Neural cell (in vitro differentiated cells): ENCODE measurements around the gene FNBP1L. TPM values are rescaled to one million over a fixed set of nuclear protein-coding genes. Genes with fewer than 3 reads are reported as not detected.

Experiments
- H2AFZ ChIP-seq: fragments of 200-600, 300-800 bp; sonication (generic), shearing (Covaris generic); 2 replicates; pipeline ENCODE4 v1.6.0; 2014; ENCODE audit warnings: low read depth, mild to moderate bottlenecking, antibody characterized with exemption, low read length, moderate library complexity
- H3F3A ChIP-seq: fragments of 200-600 bp; shearing (Covaris generic); 2 replicates; pipeline ENCODE4 v1.6.1; 2016; ENCODE audit warnings: mild to moderate bottlenecking, moderate library complexity, mixed read lengths, antibody characterized with exemption, low read length; ENCODE audit not compliant: insufficient read depth, poor library complexity, severe bottlenecking
- H3K27ac ChIP-seq: fragments of 200-600, 300-800 bp; sonication (generic), shearing (Covaris generic); 2 replicates; pipeline ENCODE4 v1.5.1; 2014; ENCODE audit warnings: mild to moderate bottlenecking, low read length, moderate library complexity
- H3K27me3 ChIP-seq: fragments of 300-800, 200-600 bp; sonication (generic), shearing (Covaris generic); 2 replicates; pipeline ENCODE4 v1.6.0; 2014; ENCODE audit warnings: mild to moderate bottlenecking, low read depth, low read length, moderate library complexity; ENCODE audit not compliant: insufficient read depth
- H3K36me3 ChIP-seq: fragments of 300-800, 200-600 bp; sonication (generic), shearing (Covaris generic); 2 replicates; pipeline ENCODE4 v1.5.1; 2014; ENCODE audit warnings: mild to moderate bottlenecking, antibody characterized with exemption, low read length, moderate library complexity; ENCODE audit not compliant: insufficient read depth
- H3K4me2 ChIP-seq: fragments of 300-800, 200-600 bp; sonication (generic), shearing (Covaris generic); 2 replicates; pipeline ENCODE4 v1.6.0; 2014; ENCODE audit warnings: mild to moderate bottlenecking, low read length
- H3K4me3 ChIP-seq: fragments of 300-800, 200-600 bp; sonication (generic), shearing (Covaris generic); 2 replicates; pipeline ENCODE4 v1.5.1; 2014; ENCODE audit warnings: mild to moderate bottlenecking, low read length, moderate library complexity
- H3K79me2 ChIP-seq: fragments of 200-600 bp; shearing (Covaris generic); replicated peaks from 2 replicates; pipeline ENCODE4 v1.6.0; 2014; ENCODE audit warnings: mild to moderate bottlenecking, low read length, moderate library complexity; ENCODE audit not compliant: insufficient read depth
- H3K9ac ChIP-seq: fragments of 300-800, 200-600 bp; sonication (generic), shearing (Covaris generic); 2 replicates; pipeline ENCODE4 v1.6.1; 2016; ENCODE audit warnings: mild to moderate bottlenecking, low read length, mixed read lengths
- H3K9me2 ChIP-seq: fragments of 200-600 bp; shearing (Covaris generic); 2 replicates; pipeline ENCODE4 v1.6.1; 2016; ENCODE audit warnings: mild to moderate bottlenecking, low read length, mixed read lengths; ENCODE audit not compliant: insufficient read depth
- H3K9me3 ChIP-seq: fragments of 200-600, 300-800 bp; sonication (generic), shearing (Covaris generic); 2 replicates; pipeline ENCODE4 v1.6.1; 2016; ENCODE audit warnings: mild to moderate bottlenecking, mixed run types, low read length, moderate library complexity, mixed read lengths
- H4K20me1 ChIP-seq: fragments of 200-600 bp; shearing (Covaris generic); 2 replicates; pipeline ENCODE4 v1.6.1; 2016; ENCODE audit warnings: mild to moderate bottlenecking, mixed run types; ENCODE audit not compliant: insufficient read depth
- EP300 ChIP-seq: fragments of 450-650 bp; conservative IDR thresholded peaks from 2 replicates; pipeline ENCODE4 v1.6.1; 2014; ENCODE audit warnings: antibody characterized with exemption, mild to moderate bottlenecking, moderate library complexity; ENCODE audit not compliant: poor library complexity, severe bottlenecking
- EZH2 ChIP-seq: fragments of 200-600, 300-800 bp; shearing (Covaris generic), sonication (generic); IDR thresholded peaks from 2 replicates; pipeline ENCODE4 v1.6.1; 2014; ENCODE audit warnings: antibody characterized with exemption, low read length, borderline replicate concordance, mild to moderate bottlenecking; ENCODE audit not compliant: insufficient read depth, poor library complexity, severe bottlenecking
- MXI1 ChIP-seq: fragments of 450-650 bp; conservative IDR thresholded peaks from 2 replicates; pipeline ENCODE4 v1.6.1; 2014; ENCODE audit warnings: antibody characterized with exemption, mild to moderate bottlenecking; ENCODE audit not compliant: poor library complexity, severe bottlenecking
- POLR2AphosphoS5 ChIP-seq: IDR thresholded peaks from 2 replicates; pipeline ENCODE4 v1.6.1; 2012
- RAD21 ChIP-seq: fragments of 450-650 bp; conservative IDR thresholded peaks from 2 replicates; pipeline ENCODE4 v1.6.1; 2014; ENCODE audit warnings: antibody characterized with exemption, mild to moderate bottlenecking, moderate library complexity
- SMC3 ChIP-seq: fragments of 450-650 bp; conservative IDR thresholded peaks from 2 replicates; pipeline ENCODE4 v1.6.1; 2014; ENCODE audit warnings: antibody characterized with exemption, mild to moderate bottlenecking, moderate library complexity; ENCODE audit not compliant: poor library complexity
- TAF1 ChIP-seq: IDR thresholded peaks from 2 replicates; pipeline ENCODE4 v1.6.1; 2012; ENCODE audit warnings: low read depth
- polyA plus RNA-seq: library from polyadenylated mRNA; depleted of rRNA; stranded (reverse); fragments of >200 nt; gene quantifications from 2 replicates; pipeline ENCODE4 v1.2.3, GENCODE V29; 2014
- TF ChIP-seq, protein P1 (sequence below): IDR thresholded peaks from 2 replicates; pipeline ENCODE4 v1.6.1; 2012; ENCODE audit warnings: borderline replicate concordance
- TF ChIP-seq, protein P2 (sequence below): fragments of 450-650 bp; IDR thresholded peaks from 2 replicates; pipeline ENCODE4 v1.5.1; 2014; ENCODE audit warnings: antibody characterized with exemption, mild to moderate bottlenecking, moderate library complexity; ENCODE audit not compliant: poor library complexity, severe bottlenecking

The FNBP1L gene
- polyA plus RNA-seq, 1 donor from 2014 or later: 1,044 TPM

DNA sequence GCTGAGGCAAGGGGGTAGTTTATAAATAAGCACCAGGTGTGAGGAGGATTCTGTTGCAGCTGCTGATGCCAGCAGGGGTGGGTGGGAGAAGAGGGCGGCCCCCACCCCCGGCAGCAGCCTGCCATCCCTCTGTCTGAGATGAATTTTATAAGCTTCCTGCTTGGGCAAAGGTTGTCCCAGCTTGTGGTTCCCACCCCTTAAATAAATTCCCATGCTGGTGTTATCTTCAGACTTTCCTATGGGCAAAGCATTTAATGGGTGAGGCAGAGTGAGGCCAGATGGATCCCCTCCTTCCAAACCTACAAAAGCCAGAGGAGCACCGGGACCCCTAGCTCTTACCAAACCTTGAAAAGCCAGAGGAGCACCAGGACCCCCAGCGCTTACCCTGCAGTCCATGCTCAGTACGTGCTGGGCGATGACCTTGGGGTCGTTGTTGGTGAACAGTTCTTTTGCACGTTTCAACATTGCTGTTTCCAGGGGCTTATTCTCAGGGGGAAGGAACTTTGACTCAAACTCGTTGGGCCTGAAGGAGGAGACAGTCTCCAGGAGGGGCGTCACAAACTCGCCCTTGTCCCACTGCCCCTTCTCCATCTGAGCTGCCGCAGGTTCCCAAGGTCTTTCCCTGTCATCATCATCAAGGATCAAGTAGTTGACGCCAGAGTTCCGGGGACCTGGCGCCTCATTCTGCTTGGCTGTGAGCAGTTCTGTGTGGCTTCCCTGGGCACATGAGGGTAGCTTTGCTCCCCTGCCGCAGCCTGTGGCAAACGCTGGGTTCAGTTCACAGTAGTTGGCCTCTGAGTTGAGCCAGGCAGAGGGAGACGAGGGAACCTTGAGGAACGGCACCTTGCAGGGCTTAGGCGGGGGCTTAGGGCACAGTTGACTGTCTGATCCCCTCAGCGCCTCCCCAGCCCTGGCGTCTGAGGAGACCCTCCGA lies 134.3 kb downstream of the FNBP1L start (continued):
- TF ChIP-seq, protein P1, sequence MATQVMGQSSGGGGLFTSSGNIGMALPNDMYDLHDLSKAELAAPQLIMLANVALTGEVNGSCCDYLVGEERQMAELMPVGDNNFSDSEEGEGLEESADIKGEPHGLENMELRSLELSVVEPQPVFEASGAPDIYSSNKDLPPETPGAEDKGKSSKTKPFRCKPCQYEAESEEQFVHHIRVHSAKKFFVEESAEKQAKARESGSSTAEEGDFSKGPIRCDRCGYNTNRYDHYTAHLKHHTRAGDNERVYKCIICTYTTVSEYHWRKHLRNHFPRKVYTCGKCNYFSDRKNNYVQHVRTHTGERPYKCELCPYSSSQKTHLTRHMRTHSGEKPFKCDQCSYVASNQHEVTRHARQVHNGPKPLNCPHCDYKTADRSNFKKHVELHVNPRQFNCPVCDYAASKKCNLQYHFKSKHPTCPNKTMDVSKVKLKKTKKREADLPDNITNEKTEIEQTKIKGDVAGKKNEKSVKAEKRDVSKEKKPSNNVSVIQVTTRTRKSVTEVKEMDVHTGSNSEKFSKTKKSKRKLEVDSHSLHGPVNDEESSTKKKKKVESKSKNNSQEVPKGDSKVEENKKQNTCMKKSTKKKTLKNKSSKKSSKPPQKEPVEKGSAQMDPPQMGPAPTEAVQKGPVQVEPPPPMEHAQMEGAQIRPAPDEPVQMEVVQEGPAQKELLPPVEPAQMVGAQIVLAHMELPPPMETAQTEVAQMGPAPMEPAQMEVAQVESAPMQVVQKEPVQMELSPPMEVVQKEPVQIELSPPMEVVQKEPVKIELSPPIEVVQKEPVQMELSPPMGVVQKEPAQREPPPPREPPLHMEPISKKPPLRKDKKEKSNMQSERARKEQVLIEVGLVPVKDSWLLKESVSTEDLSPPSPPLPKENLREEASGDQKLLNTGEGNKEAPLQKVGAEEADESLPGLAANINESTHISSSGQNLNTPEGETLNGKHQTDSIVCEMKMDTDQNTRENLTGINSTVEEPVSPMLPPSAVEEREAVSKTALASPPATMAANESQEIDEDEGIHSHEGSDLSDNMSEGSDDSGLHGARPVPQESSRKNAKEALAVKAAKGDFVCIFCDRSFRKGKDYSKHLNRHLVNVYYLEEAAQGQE: no peak

DNA sequence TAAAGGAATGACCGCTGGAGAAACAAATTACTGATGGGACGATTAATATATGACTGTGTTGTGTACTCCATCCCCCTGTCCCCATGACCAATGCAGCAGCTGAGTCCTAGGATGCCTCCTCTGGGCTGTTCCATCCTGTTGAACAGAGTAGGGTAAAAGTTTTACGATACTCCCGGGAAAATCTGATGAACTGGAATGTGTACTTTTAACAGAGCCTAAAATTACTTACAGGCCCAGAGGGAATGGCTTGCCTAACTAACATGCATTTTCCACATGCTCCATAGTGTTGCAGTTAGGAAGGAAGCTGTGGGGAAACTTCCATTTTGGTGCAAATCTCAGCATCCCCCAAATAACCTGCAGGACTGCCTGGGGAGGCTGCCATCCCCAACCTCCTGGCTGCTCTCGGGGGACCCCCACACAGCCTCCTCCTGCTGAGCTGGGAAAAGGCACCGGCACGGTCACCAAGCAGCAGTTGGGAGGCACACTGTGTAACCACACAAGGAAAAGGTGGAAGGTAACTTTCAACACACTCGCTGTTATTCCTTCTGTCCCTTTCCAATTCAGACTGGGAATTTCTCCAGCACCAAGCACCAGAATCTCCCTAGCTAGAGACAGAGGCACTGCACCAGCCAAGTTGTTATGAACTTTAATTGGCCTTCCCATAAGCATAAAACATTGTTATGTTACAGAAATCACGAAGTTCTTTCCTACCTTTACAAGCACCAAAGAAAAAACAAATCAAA lies 136.5 kb downstream of the FNBP1L start:
- Histone ChIP-seq H2AFZ (no peak overlapping the region), H3F3A (no peaks in the 10 kb centered on the region), H3K9me3 (no peaks in the 10 kb centered on the region), H4K20me1 (no peaks in the 10 kb centered on the region), H3K4me3 (no peak overlapping the region), H3K27me3 (no peaks in the 10 kb centered on the region), H3K9ac (no peak overlapping the region), H3K4me2 (no peak overlapping the region), H3K79me2 (no peaks in the 10 kb centered on the region), H3K9me2 (no peaks in the 10 kb centered on the region), H3K36me3 (no peaks in the 10 kb centered on the region), H3K27ac (no peak overlapping the region)
- TF ChIP-seq POLR2AphosphoS5 (no peak), EP300 (no peak), SMC3 (no peak), MXI1 (no peak), EZH2 (no peak), RAD21 (no peak), TAF1 (no peak)
- TF ChIP-seq, protein P2, sequence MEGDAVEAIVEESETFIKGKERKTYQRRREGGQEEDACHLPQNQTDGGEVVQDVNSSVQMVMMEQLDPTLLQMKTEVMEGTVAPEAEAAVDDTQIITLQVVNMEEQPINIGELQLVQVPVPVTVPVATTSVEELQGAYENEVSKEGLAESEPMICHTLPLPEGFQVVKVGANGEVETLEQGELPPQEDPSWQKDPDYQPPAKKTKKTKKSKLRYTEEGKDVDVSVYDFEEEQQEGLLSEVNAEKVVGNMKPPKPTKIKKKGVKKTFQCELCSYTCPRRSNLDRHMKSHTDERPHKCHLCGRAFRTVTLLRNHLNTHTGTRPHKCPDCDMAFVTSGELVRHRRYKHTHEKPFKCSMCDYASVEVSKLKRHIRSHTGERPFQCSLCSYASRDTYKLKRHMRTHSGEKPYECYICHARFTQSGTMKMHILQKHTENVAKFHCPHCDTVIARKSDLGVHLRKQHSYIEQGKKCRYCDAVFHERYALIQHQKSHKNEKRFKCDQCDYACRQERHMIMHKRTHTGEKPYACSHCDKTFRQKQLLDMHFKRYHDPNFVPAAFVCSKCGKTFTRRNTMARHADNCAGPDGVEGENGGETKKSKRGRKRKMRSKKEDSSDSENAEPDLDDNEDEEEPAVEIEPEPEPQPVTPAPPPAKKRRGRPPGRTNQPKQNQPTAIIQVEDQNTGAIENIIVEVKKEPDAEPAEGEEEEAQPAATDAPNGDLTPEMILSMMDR: no peak
- TF ChIP-seq, protein P1: no peak
